GM18498 (cell line): Measurements from ENCODE around the gene LAMC3.
A peak's percentile ranks its signal among the peaks of the same experiment; 100 is the strongest.

Experiments
- ATAC-seq: cut with Tn5 transposase; IDR thresholded peaks from one replicate; pipeline ENCODE4 v1.9.1; 2021; ENCODE audit warnings: mild to moderate bottlenecking, moderate library complexity; ENCODE audit not compliant: unreplicated experiment

The LAMC3 gene

GRCh38 chr9:131043087-131043486 lies 34.1 kb downstream of the LAMC3 start:
- ATAC-seq: no peak

- no peak for ATAC-seq
Observed at GRCh38 chr9:131043646-131044045, 34.7 kb downstream of the LAMC3 start.

GRCh38 chr9:131045300-131046092 lies 36.5 kb downstream of the LAMC3 start:
- no peak for ATAC-seq

GRCh38 chr9:131046093-131046380 lies 37.1 kb downstream of the LAMC3 start:
- ATAC-seq: no peak

- ATAC-seq: peak; percentile 61
Observed at GRCh38 chr9:131046581-131047202, 37.7 kb downstream of the LAMC3 start.

GRCh38 chr9:131048332-131048731 lies 39.4 kb downstream of the LAMC3 start:
- no peak for ATAC-seq

- ATAC-seq: no peak
Observed at GRCh38 chr9:131048820-131049219, 39.8 kb downstream of the LAMC3 start.

GRCh38 chr9:131049829-131050715 lies 41.1 kb downstream of the LAMC3 start:
- no peak for ATAC-seq

- ATAC-seq: no peak
Observed at GRCh38 chr9:131050831-131051230, 41.9 kb downstream of the LAMC3 start.

GRCh38 chr9:131051592-131052517 lies 42.9 kb downstream of the LAMC3 start:
- no peak for ATAC-seq

- no peak for ATAC-seq
Observed at GRCh38 chr9:131053896-131054295, 44.9 kb downstream of the LAMC3 start.

GRCh38 chr9:131056781-131057506 lies 48.0 kb downstream of the LAMC3 start:
- ATAC-seq: no peak

- ATAC-seq: no peak
Observed at GRCh38 chr9:131060900-131061630, 52.1 kb downstream of the LAMC3 start.

GRCh38 chr9:131062969-131063368 lies 54.0 kb downstream of the LAMC3 start:
- ATAC-seq: no peak

- no peak for ATAC-seq
Observed at GRCh38 chr9:131065599-131065998, 56.6 kb downstream of the LAMC3 start.

GRCh38 chr9:131067625-131068024 lies 58.7 kb downstream of the LAMC3 start:
- no peak for ATAC-seq

GRCh38 chr9:131068076-131068816 lies 59.3 kb downstream of the LAMC3 start:
- ATAC-seq: no peak

GRCh38 chr9:131069699-131070098 lies 60.7 kb downstream of the LAMC3 start:
- ATAC-seq: no peak
